Ectodermal cell (in vitro differentiated cells): ENCODE data around the gene CASTOR2.

ENCODE experiments used
- H3K27ac ChIP-seq: 2 replicates; pipeline ENCODE4 v1.7.0; 2013; ENCODE audit warnings: mild to moderate bottlenecking, low read depth, low read length; ENCODE audit not compliant: insufficient read depth, poor library complexity, severe bottlenecking
- H3K27me3 ChIP-seq: 2 replicates; pipeline ENCODE4 v1.7.0; 2013; ENCODE audit warnings: mild to moderate bottlenecking, low read length; ENCODE audit not compliant: insufficient read depth, control insufficient read depth, poor library complexity, severe bottlenecking
- H3K36me3 ChIP-seq: one replicate; pipeline ENCODE4 v1.7.0; 2013; ENCODE audit warnings: low read length; ENCODE audit not compliant: control insufficient read depth, insufficient read depth
- H3K4me1 ChIP-seq: one replicate; pipeline ENCODE4 v1.7.0; 2013; ENCODE audit warnings: low read length; ENCODE audit not compliant: control insufficient read depth, insufficient read depth
- H3K4me3 ChIP-seq: 2 replicates; pipeline ENCODE4 v1.7.0; 2013; ENCODE audit warnings: low read depth, low read length, control low read depth; ENCODE audit not compliant: insufficient read depth
- H3K9me3 ChIP-seq: 2 replicates; pipeline ENCODE4 v1.7.0; 2013; ENCODE audit warnings: mild to moderate bottlenecking, low read length, moderate library complexity; ENCODE audit not compliant: control insufficient read depth
- WGBS, 2 experiments: methylation state at CpG; one replicate each; pipeline ENCODE4 v1.1.7; 2013; ENCODE audit warnings: missing lambda C conversion rate in 2 of 2; 5-methylcytosine and 5-hydroxymethylcytosine counted together

CASTOR2 gene

DNA sequence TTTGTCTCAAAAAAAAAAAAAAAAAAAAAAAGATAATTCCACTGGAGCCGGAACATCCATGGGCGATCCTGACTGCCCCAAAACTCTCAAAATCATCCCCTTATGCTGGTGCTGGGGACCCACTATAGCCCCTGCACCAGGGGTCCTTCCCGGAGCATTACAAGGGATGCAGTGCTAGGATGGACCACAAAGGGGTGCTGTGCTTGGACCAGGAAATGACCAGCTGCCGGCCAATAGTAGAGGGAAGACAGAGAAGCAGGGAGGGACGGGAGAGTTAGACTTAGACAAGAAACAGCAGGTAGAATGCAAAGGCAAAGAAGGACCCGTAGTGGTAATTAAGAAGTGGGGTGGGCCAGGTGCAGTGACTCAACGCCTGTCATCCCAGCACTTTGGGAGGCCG is 68.6 kb downstream of the CASTOR2 start:
- Histone ChIP-seq H3K27ac (no peak overlapping the region), H3K4me3 (no peak overlapping the region), H3K27me3 (no peaks in the 10 kb centered on the region), H3K9me3 (no peaks in the 10 kb centered on the region), H3K36me3 (no peaks in the 10 kb centered on the region), H3K4me1 (no peaks in the 10 kb centered on the region)
- WGBS, 2 experiments: 71 to 73% methylated on average over 8 of the region's 8 CpGs

DNA sequence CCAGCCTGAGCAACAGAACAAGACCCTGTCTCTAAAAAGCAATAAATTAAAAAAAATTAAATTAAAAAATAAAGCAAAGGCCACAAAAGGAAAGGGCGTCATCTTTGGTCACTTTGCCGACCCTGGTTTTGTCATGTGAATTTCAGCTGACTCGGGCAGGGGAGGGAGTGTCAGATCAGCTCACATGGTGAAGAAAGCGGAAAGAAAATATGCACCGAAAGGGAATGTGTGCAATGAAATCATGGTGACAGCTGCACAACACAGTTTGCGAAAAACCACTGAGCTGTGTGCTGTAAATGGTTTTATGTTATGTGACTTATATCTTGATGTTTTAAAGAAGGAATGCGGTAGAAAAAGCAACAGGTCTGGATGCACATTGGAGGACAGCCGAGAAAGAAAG is 69.3 kb downstream of the CASTOR2 start:
- Histone ChIP-seq H3K36me3 (no peaks in the 10 kb centered on the region), H3K27ac (no peak overlapping the region), H3K9me3 (no peaks in the 10 kb centered on the region), H3K4me3 (no peak overlapping the region), H3K4me1 (no peaks in the 10 kb centered on the region), H3K27me3 (no peaks in the 10 kb centered on the region)
- 92 to 94% methylated on average over 8 of the region's 8 CpGs for WGBS, 2 experiments

DNA sequence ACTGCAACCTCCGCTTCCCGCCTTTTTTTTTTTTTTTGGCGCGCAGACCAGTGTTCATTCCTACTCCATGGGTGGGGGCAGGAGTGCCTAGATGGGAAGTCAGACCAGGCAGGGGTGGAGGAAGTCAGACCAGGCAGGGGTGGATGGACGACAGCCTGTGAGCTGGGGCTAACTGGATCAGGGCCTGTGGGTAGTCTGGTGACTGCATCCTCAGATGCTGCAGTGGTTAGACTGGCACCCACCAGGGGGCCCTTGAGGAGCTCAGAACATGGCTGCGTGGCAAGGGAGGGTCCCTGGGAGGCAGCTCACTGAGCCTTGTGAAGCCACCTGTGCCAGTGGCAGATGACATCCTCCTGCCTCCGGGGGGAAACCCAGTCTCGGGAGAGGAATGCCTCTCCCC is 74.0 kb downstream of the CASTOR2 start:
- Histone ChIP-seq H3K36me3 (peaks cover 13% of the 10 kb centered on the region), H3K4me1 (no peaks in the 10 kb centered on the region), H3K9me3 (no peaks in the 10 kb centered on the region), H3K27me3 (no peaks in the 10 kb centered on the region), H3K4me3 (no peak overlapping the region), H3K27ac (no peak overlapping the region)
- 84 to 90% methylated on average over 6 to 8 of the region's 8 CpGs for WGBS, 2 experiments

DNA sequence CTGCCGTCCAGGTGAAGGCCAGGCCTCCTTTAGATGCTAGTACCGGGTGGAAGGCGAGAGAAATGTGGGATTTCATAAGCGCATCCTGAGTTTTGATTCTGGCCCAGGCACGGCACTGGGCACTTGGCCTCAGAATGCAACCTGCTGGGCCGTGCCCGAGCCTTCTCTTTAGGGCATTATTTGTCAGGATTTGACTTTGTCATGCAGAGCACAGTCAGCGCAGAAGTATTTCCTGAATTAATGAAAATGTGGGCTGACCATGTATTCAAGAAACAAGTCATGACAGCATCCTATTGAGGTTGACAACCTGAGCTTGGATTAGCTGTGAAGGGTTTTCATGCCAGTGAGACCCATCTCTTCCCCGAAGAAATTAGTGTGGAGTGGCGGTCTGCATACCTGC is 74.7 kb downstream of the CASTOR2 start:
- 92 to 94% methylated on average over 10 of the region's 10 CpGs for WGBS, 2 experiments
- H3K36me3 ChIP-seq: peaks cover 13% of the 10 kb centered on the region
- H3K4me1 ChIP-seq: no peaks in the 10 kb centered on the region
- no peak overlapping the region for H3K4me3 ChIP-seq
- H3K27me3 ChIP-seq: no peaks in the 10 kb centered on the region
- no peaks in the 10 kb centered on the region for H3K9me3 ChIP-seq
- H3K27ac ChIP-seq: no peak overlapping the region

DNA sequence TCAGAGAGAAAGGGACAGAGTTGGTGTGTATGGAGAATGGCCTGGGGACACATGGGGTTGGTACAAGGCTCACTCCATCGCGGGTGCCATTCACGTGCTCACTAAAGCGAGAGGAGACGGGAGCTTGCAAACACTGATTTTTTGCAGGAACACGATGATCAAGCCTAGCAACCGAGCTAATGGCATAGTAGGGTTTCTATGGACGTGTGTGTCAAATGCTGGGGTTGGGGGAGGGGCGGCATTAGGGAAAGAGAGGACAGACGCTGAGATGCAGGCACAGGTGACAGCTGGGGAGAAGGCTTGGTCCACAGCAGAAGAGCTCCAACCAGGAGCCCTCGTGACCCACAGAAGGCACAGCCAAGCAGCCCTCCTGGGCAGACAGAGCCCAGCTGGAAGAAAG is 75.2 kb downstream of the CASTOR2 start:
- WGBS, 2 experiments: 81 to 83% methylated on average over 11 of the region's 11 CpGs
- Histone ChIP-seq H3K4me3 (no peak overlapping the region), H3K27ac (no peak overlapping the region), H3K9me3 (no peaks in the 10 kb centered on the region), H3K27me3 (no peaks in the 10 kb centered on the region), H3K36me3 (peaks cover 13% of the 10 kb centered on the region), H3K4me1 (no peaks in the 10 kb centered on the region)

DNA sequence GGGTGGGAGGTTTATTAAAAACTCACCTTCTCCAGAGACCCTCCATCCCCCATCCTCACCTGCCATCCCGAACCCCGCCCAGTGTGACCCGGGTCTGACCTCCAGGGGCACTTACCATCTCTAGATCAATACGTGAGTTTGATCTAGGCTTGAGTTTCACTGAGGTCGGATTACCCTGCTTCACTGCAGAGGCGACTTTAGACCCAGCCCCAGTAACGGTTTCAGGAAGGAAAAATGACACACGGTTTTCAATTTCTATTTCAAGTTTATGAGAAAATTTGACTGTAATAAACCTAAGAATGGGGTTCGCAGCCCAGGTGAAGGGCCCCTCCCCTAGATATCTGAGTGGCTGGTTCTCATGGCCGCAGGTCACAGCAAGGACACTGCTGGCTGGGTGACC is 76.0 kb downstream of the CASTOR2 start:
- WGBS, 2 experiments: 93 to 94% methylated on average over 10 of the region's 10 CpGs
- no peak overlapping the region for H3K4me3 ChIP-seq
- H3K27ac ChIP-seq: no peak overlapping the region
- no peaks in the 10 kb centered on the region for H3K27me3 ChIP-seq
- H3K9me3 ChIP-seq: no peaks in the 10 kb centered on the region
- H3K4me1 ChIP-seq: no peaks in the 10 kb centered on the region
- H3K36me3 ChIP-seq: peaks cover 13% of the 10 kb centered on the region

DNA sequence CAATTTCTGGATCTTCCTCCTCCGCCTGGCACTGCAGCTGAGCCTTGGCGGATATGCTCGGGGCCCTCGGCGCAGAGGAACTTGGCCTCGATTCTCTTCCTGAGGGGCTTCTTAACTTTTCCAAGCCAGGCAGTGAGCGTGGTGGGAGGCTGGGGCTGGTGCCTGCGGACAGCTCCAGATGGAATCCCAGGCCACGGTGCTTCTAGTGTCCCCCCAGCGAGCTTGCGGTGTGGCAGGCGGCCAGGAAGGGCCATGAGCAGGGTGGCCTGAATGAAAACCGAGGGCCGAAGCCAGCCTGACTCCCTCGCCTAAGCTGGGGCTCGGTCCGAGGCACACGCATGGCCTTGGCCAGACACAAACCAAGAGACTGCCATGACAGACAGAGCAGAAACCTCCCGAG is 77.8 kb downstream of the CASTOR2 start:
- Histone ChIP-seq H3K27me3 (no peaks in the 10 kb centered on the region), H3K4me1 (no peaks in the 10 kb centered on the region), H3K4me3 (no peak overlapping the region), H3K9me3 (no peaks in the 10 kb centered on the region), H3K36me3 (peaks cover 13% of the 10 kb centered on the region), H3K27ac (no peak overlapping the region)
- WGBS, 2 experiments: 96% methylated on average over 19 of the region's 19 CpGs

DNA sequence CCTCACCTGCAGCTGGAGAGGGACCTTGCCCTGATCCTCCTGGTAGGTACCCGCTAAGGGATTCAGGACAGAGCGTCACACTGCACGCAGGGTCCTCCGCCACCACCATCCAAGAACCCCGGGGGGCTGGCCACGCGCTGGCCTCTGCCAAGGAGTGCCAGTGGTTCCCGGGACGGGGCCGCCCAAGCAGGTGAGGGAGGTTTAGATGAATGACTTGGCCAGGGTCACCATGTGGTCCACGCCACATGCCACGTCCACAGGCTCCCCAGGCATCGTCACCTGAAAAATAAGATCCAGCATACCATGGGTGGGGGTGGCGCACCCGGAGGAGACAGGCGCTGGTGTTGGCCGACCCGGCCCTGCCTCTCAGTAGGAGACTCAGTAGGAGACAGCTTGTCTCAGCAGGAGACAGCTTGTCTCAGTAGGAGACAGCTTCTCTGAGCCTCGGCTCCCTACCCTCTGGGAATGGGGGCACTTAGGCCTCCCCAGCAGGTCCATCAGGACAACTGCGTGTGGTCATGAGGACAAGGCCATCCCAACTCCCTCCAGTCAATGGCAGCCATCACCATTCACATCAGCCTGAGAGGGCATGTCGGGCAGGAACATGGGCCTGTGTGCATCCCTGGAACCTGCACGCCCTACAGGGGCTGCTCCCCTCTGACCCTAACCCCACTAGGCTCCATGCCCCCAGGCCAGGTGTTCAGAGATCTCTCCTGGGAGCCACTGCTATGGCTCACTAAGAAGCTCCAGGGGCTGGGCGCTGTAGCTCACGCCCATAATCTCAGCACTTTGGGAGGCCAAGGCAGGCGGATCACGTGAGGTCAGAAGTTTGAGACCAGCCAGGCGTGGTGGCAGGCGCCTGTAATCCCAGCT is 78.6 kb downstream of the CASTOR2 start:
- H3K4me3 ChIP-seq: no peak overlapping the region
- no peak overlapping the region for H3K27ac ChIP-seq
- no peaks in the 10 kb centered on the region for H3K4me1 ChIP-seq
- 95 to 96% methylated on average over 28 of the region's 28 CpGs for WGBS, 2 experiments
- H3K9me3 ChIP-seq: no peaks in the 10 kb centered on the region
- no peaks in the 10 kb centered on the region for H3K27me3 ChIP-seq
- peaks cover 13% of the 10 kb centered on the region for H3K36me3 ChIP-seq

DNA sequence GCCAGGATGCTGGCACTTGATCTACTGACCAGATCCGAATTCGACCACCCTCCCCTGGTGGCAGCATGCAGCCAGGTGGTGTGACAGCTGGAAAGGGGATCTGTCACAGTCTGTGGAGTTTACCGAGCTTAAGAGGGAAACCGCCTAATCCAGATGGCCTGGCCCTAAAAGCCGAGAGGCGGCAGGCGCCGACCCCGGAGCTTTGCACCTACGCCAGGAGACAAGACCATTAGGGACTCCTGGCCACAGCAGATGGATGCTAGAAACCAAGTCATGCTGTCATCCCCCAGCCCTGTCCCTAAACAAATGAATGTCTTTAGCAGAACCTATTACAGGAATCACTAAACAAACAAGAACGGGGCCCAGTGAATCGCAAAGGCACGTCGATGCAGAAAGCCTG is 81.4 kb downstream of the CASTOR2 start:
- H3K4me1 ChIP-seq: no peaks in the 10 kb centered on the region
- WGBS, 2 experiments: 90 to 91% methylated on average over 14 of the region's 14 CpGs
- no peak overlapping the region for H3K4me3 ChIP-seq
- H3K27me3 ChIP-seq: no peaks in the 10 kb centered on the region
- peaks cover 13% of the 10 kb centered on the region for H3K36me3 ChIP-seq
- no peaks in the 10 kb centered on the region for H3K9me3 ChIP-seq
- H3K27ac ChIP-seq: no peak overlapping the region

DNA sequence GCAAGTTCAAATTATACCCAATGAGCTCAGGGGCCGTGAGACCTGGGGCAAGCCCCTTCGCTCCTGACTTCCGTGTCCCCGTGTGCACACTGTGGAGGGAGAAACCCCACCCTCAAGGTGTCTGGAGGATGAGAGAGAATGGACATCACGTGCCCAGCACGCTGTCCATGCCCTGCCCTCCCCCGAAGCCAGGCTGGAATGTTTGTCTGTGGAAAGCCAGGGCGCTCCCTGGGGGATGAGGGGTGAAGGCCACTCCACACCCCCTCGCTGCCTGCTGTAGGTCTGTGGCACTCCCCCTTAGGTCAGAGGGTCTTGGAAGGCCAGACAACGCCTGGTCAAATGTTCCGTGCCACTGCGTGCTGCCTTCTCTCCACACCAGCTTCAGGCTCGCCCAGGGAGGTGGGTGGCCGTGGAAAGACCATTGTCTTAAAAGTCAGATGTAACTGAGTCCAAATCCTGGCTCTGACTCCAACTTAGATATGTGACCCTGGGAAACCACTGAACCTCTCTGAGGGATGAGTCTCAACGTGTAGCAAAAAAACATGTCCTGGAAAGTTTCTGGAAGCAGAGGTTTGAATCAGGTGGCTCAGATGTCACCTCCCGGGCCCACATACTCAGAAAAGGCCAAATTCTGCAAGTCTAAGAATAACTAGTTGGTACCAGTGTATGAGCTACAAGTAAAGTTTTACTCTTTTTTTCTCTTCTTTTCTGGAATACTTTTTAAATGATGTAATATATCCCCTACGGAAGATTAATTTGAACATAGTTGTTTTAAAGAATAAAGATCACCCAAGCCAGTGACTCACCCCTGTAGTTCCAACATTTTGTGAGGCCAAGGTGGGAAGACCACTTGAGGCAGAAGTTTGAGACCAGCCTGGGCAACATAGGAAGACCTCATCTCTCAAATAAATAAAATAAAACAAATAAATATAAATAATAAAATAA is 84.2 kb downstream of the CASTOR2 start:
- Histone ChIP-seq H3K36me3 (peaks cover 11% of the 10 kb centered on the region), H3K9me3 (no peaks in the 10 kb centered on the region), H3K4me3 (no peak overlapping the region), H3K27ac (no peak overlapping the region), H3K4me1 (no peaks in the 10 kb centered on the region), H3K27me3 (no peaks in the 10 kb centered on the region)
- WGBS, 2 experiments: 94 to 95% methylated on average over 16 to 17 of the region's 17 CpGs
